PC-9 (cell line): ENCODE data around the gene PWWP2B.

Experiments used
- CTCF ChIP-seq: fragments of 200-600 bp; sonication (generic); conservative IDR thresholded peaks from 2 replicates; pipeline ENCODE4 v1.6.1; 2017; ENCODE audit warnings: mixed run types, antibody characterized with exemption, mild to moderate bottlenecking, moderate library complexity
- EZH2 ChIP-seq: fragments of 200-600 bp; sonication (generic); IDR thresholded peaks from 2 replicates; pipeline ENCODE4 v1.8.0; 2017; ENCODE audit warnings: antibody characterized with exemption, low read depth

- no peak for TF ChIP-seq CTCF
- TF ChIP-seq EZH2 = no peak
These were observed 1.6 kb downstream of the PWWP2B start for GRCh38 chr10:132398566-132398991.
